ENCODE data around the gene SLC6A4. TPM values are rescaled to one million over a fixed set of nuclear protein-coding genes. Genes with fewer than 3 reads are reported as not detected.
A peak's percentile ranks its signal among the peaks of the same experiment; 100 is the strongest.

SLC6A4 gene
- total RNA-seq, 2 donors from 2014 or later, result 0.38 to 1.8 TPM

GRCh38 chr17:30256756-30257506 is 21.4 kb upstream of the SLC6A4 start:
- Histone ChIP-seq H3K4me1 (ENCODE audit: control insufficient read depth, insufficient read depth, low read length) (peaks cover 17% of the 10 kb centered on the region), H3K9ac (ENCODE audit: extremely low read depth, low read length, poor library complexity, severe bottlenecking) (no peak overlapping the region), H3K27ac (ENCODE audit: low read depth, low read length) (no peak overlapping the region), H3K27me3 (ENCODE audit: control insufficient read depth, insufficient read depth, low read length, poor library complexity, severe bottlenecking) (no peaks in the 10 kb centered on the region), H3K9me3 (ENCODE audit: control insufficient read depth, low read length) (no peaks in the 10 kb centered on the region), H3K4me3 (ENCODE audit: low read length) (no peak overlapping the region), H3K36me3 (ENCODE audit: control insufficient read depth, insufficient read depth, low read length) (peaks cover 67% of the 10 kb centered on the region)
- peaks cover 24% of the 10 kb centered on the region for H3K4me1 Mint-ChIP-seq
- no peaks in the 10 kb centered on the region for H3K27me3 Mint-ChIP-seq (ENCODE audit: insufficient read depth)
- peaks cover 42% of the 10 kb centered on the region for H3K36me3 Mint-ChIP-seq (ENCODE audit: low read depth)
- H3K27ac Mint-ChIP-seq, result no peak overlapping the region
- DNase-seq, result no peak
- no peak overlapping the region for H3K4me3 Mint-ChIP-seq
- no peaks in the 10 kb centered on the region for H3K9me3 Mint-ChIP-seq
- no peak for TF ChIP-seq CTCF (conservative IDR thresholded peaks at IDR 0.05)
- 97 to 100% methylated on average over 3 to 4 of the region's 5 CpGs for WGBS, 2 experiments (ENCODE audit: insufficient coverage in 1 of 2, insufficient read length in 1 of 2)

GRCh38 chr17:30254150-30254549 is 18.7 kb upstream of the SLC6A4 start:
- H3K4me1 ChIP-seq (ENCODE audit: control insufficient read depth, insufficient read depth, low read length), result peaks cover 20% of the 10 kb centered on the region
- no peak for DNase-seq
- 90% methylated on average over 1 of the region's 1 CpG for WGBS, 2 experiments (ENCODE audit: insufficient coverage in 1 of 2, insufficient read length in 1 of 2)
- Mint-ChIP-seq H3K36me3 (ENCODE audit: low read depth) (peaks cover 46% of the 10 kb centered on the region), H3K27me3 (ENCODE audit: insufficient read depth) (no peaks in the 10 kb centered on the region), H3K4me1 (peaks cover 32% of the 10 kb centered on the region), H3K4me3 (no peak overlapping the region), H3K9me3 (peaks cover 8% of the 10 kb centered on the region), H3K27ac (no peak overlapping the region)
- peaks cover 13% of the 10 kb centered on the region for H3K9me3 ChIP-seq (ENCODE audit: control insufficient read depth, low read length)
- H3K36me3 ChIP-seq (ENCODE audit: control insufficient read depth, insufficient read depth, low read length), result peaks cover 70% of the 10 kb centered on the region
- H3K4me3 ChIP-seq (ENCODE audit: low read length), result no peak overlapping the region
- H3K27ac ChIP-seq (ENCODE audit: low read depth, low read length), result no peak overlapping the region
- no peak overlapping the region for H3K9ac ChIP-seq (ENCODE audit: extremely low read depth, low read length, poor library complexity, severe bottlenecking)
- H3K27me3 ChIP-seq (ENCODE audit: control insufficient read depth, insufficient read depth, low read length, poor library complexity, severe bottlenecking), result no peaks in the 10 kb centered on the region
- TF ChIP-seq CTCF (conservative IDR thresholded peaks at IDR 0.05), result no peak

- Mint-ChIP-seq H3K27me3 (ENCODE audit: insufficient read depth) (no peaks in the 10 kb centered on the region), H3K4me3 (no peak overlapping the region), H3K36me3 (ENCODE audit: low read depth) (peaks cover 50% of the 10 kb centered on the region), H3K9me3 (peaks cover 8% of the 10 kb centered on the region), H3K27ac (peak overlapping the region; percentile 25), H3K4me1 (peaks cover 39% of the 10 kb centered on the region)
- no peak for DNase-seq
- Histone ChIP-seq H3K4me3 (ENCODE audit: low read length) (no peak overlapping the region), H3K27me3 (ENCODE audit: control insufficient read depth, insufficient read depth, low read length, poor library complexity, severe bottlenecking) (no peaks in the 10 kb centered on the region), H3K27ac (ENCODE audit: low read depth, low read length) (no peak overlapping the region), H3K9ac (ENCODE audit: extremely low read depth, low read length, poor library complexity, severe bottlenecking) (peak overlapping the region; percentile 31), H3K4me1 (ENCODE audit: control insufficient read depth, insufficient read depth, low read length) (peaks cover 20% of the 10 kb centered on the region), H3K36me3 (ENCODE audit: control insufficient read depth, insufficient read depth, low read length) (peaks cover 74% of the 10 kb centered on the region), H3K9me3 (ENCODE audit: control insufficient read depth, low read length) (peaks cover 13% of the 10 kb centered on the region)
- TF ChIP-seq CTCF (conservative IDR thresholded peaks at IDR 0.05), result no peak
- WGBS, 2 experiments (ENCODE audit: insufficient coverage in 1 of 2, insufficient read length in 1 of 2), result 83 to 93% methylated on average over 5 to 7 of the region's 7 CpGs
These were observed 17.8 kb upstream of the SLC6A4 start for GRCh38 chr17:30253312-30253711.

All from endodermal cell (in vitro differentiated cells).